MM.1S (cell line): ENCODE results near the gene SIDT1.
A peak's percentile ranks its signal among the peaks of the same experiment; 100 is the strongest.

ENCODE experiments used
- DNase-seq: peaks from one replicate; pipeline ENCODE4 v3.0.0-alpha.2; 2015
- H2AFZ ChIP-seq: fragments of 300-600 bp; sonication (generic); 2 replicates; pipeline ENCODE4 v1.6.0; 2016; ENCODE audit warnings: antibody characterized with exemption, low read length
- H3F3A ChIP-seq: fragments of 300-600 bp; sonication (generic); 2 replicates; pipeline ENCODE4 v1.6.1; 2016; ENCODE audit warnings: mild to moderate bottlenecking, antibody characterized with exemption, low read length, moderate library complexity, mixed read lengths; ENCODE audit not compliant: insufficient read depth
- H3K27ac ChIP-seq: fragments of 300-600 bp; sonication (generic); 2 replicates; pipeline ENCODE4 v1.5.1; 2016; ENCODE audit warnings: mild to moderate bottlenecking, low read length
- H3K27me3 ChIP-seq: fragments of 300-600 bp; sonication (generic); replicated peaks from 2 replicates; pipeline ENCODE4 v1.6.0; 2016; ENCODE audit warnings: low read length; ENCODE audit not compliant: insufficient read depth
- H3K36me3 ChIP-seq: fragments of 300-600 bp; sonication (generic); replicated peaks from 2 replicates; pipeline ENCODE4 v1.6.1; 2016; ENCODE audit warnings: mild to moderate bottlenecking, low read length, mixed read lengths; ENCODE audit not compliant: insufficient read depth
- H3K4me1 ChIP-seq: fragments of 300-600 bp; sonication (generic); 2 replicates; pipeline ENCODE4 v1.6.1; 2016; ENCODE audit warnings: low read length, mixed read lengths
- H3K4me2 ChIP-seq: fragments of 300-600 bp; sonication (generic); 2 replicates; pipeline ENCODE4 v1.6.0; 2016; ENCODE audit warnings: low read depth, low read length
- H3K4me3 ChIP-seq: fragments of 300-600 bp; sonication (generic); 2 replicates; pipeline ENCODE4 v1.5.1; 2016; ENCODE audit warnings: low read length, mixed read lengths
- H3K79me2 ChIP-seq: fragments of 300-600 bp; sonication (generic); 2 replicates; pipeline ENCODE4 v1.6.1; 2016; ENCODE audit warnings: mixed run types, low read length, mixed read lengths
- H3K9ac ChIP-seq: fragments of 300-600 bp; sonication (generic); 2 replicates; pipeline ENCODE4 v1.6.1; 2016; ENCODE audit warnings: low read length, mixed read lengths
- H3K9me2 ChIP-seq: fragments of 300-600 bp; sonication (generic); replicated peaks from 2 replicates; pipeline ENCODE4 v1.6.1; 2016; ENCODE audit warnings: mild to moderate bottlenecking, low read length, mixed read lengths; ENCODE audit not compliant: insufficient read depth
- H3K9me3 ChIP-seq: fragments of 300-600 bp; sonication (generic); replicated peaks from 2 replicates; pipeline ENCODE4 v1.6.1; 2016; ENCODE audit warnings: mild to moderate bottlenecking, low read length, mixed read lengths; ENCODE audit not compliant: insufficient read depth
- H4K20me1 ChIP-seq: fragments of 300-600 bp; sonication (generic); 2 replicates; pipeline ENCODE4 v1.6.1; 2016; ENCODE audit warnings: mild to moderate bottlenecking, low read length, moderate library complexity, mixed read lengths; ENCODE audit not compliant: insufficient read depth
- CTCF ChIP-seq: fragments of 300-600 bp; sonication (generic); IDR thresholded peaks from 2 replicates; pipeline ENCODE4 v1.5.1; 2016; ENCODE audit warnings: antibody characterized with exemption, low read length, mixed read lengths
- EZH2 ChIP-seq: fragments of 300-600 bp; sonication (generic); optimal IDR thresholded peaks from 2 replicates; pipeline ENCODE3; 2017; ENCODE audit warnings: low read depth, mild to moderate bottlenecking, antibody characterized with exemption, low read length, mixed read lengths
- EZH2phosphoT487 ChIP-seq: fragments of 300-600 bp; sonication (generic); IDR thresholded peaks from 2 replicates; pipeline ENCODE4 v1.6.1; 2018; ENCODE audit warnings: antibody characterized with exemption, low read length

The SIDT1 gene

GRCh38 chr3:113531826-113532697 is at the start of gene SIDT1:
Gene SIDT1, plus strand, starts transcription at chr3:113532555. Its CDS starts 467 bp downstream, at chr3:113533022.
- peak within 1 kb of the TSS; percentile 81 for H3K27ac ChIP-seq
- peak; percentile 88 for DNase-seq

GRCh38 chr3:113485161-113485609 is 47.2 kb upstream of the SIDT1 start:
- no peak overlapping the region for H3K9ac ChIP-seq
- no peaks in the 10 kb centered on the region for H3K27me3 ChIP-seq
- H3K36me3 ChIP-seq: no peaks in the 10 kb centered on the region
- DNase-seq: no peak
- H3K79me2 ChIP-seq: no peaks in the 10 kb centered on the region
- no peak overlapping the region for H3K4me2 ChIP-seq
- no peak overlapping the region for H2AFZ ChIP-seq
- no peak overlapping the region for H3K4me3 ChIP-seq
- no peaks in the 10 kb centered on the region for H3K4me1 ChIP-seq
- no peaks in the 10 kb centered on the region for H3F3A ChIP-seq
- TF ChIP-seq EZH2phosphoT487 (no peak), EZH2 (no peak), CTCF (no peak)
- no peaks in the 10 kb centered on the region for H4K20me1 ChIP-seq
- no peaks in the 10 kb centered on the region for H3K9me3 ChIP-seq
- no peaks in the 10 kb centered on the region for H3K9me2 ChIP-seq
- no peak overlapping the region for H3K27ac ChIP-seq

More at GRCh38 chr3:113531826-113532697, at the start of gene SIDT1:
- no peaks in the 10 kb centered on the region for H4K20me1 ChIP-seq
- H3K4me2 ChIP-seq: peak within 1 kb of the TSS; percentile 81
- TF ChIP-seq EZH2phosphoT487 (no peak), CTCF (peak; percentile 7; the same call in 1 of the 2 replicates)
- no peaks in the 10 kb centered on the region for H3K9me3 ChIP-seq
- no peaks in the 10 kb centered on the region for H3K9me2 ChIP-seq
- peak within 1 kb of the TSS; percentile 67 for H2AFZ ChIP-seq
- peaks cover 18% of the 10 kb centered on the region for H3F3A ChIP-seq
- peak within 1 kb of the TSS; percentile 81 for H3K4me3 ChIP-seq
- H3K36me3 ChIP-seq: no peaks in the 10 kb centered on the region
- peak within 1 kb of the TSS; percentile 74 for H3K9ac ChIP-seq
- H3K79me2 ChIP-seq: peaks cover 39% of the 10 kb centered on the region
- peaks cover 20% of the 10 kb centered on the region; the same call in 1 of the 2 replicates for H3K4me1 ChIP-seq
- H3K27me3 ChIP-seq: no peaks in the 10 kb centered on the region

GRCh38 chr3:113495035-113495434 is 37.3 kb upstream of the SIDT1 start:
- Histone ChIP-seq H3K27me3 (no peaks in the 10 kb centered on the region), H4K20me1 (no peaks in the 10 kb centered on the region), H3K4me3 (no peak overlapping the region), H3K79me2 (no peaks in the 10 kb centered on the region), H3K9me2 (no peaks in the 10 kb centered on the region), H3K9ac (no peak overlapping the region), H3K9me3 (no peaks in the 10 kb centered on the region), H3K4me2 (no peak overlapping the region), H3K36me3 (no peaks in the 10 kb centered on the region), H3K4me1 (no peaks in the 10 kb centered on the region), H3F3A (no peaks in the 10 kb centered on the region), H3K27ac (no peak overlapping the region), H2AFZ (no peak overlapping the region)
- peak; percentile 68 for TF ChIP-seq CTCF
- TF ChIP-seq EZH2phosphoT487: no peak
- DNase-seq: peak; percentile 72
